H1 (cell line): Measurements from ENCODE around the gene LARP1. TPM values are rescaled to one million over a fixed set of nuclear protein-coding genes. Genes with fewer than 3 reads are reported as not detected.

Source experiments
- CTCF ChIA-PET: fragments of 300-600 bp; sonication (Branson Sonifier 250); formaldehyde crosslinking; loops from one replicate; lab custom pipeline; 2021; ENCODE audit not compliant: partially characterized antibody; lab: Charles Lee
- POLR2A ChIA-PET: fragments of 300-600 bp; sonication (Branson Sonifier 250); formaldehyde crosslinking; loops from one replicate; lab custom pipeline; 2021; ENCODE audit warnings: inconsistent platforms; ENCODE audit not compliant: partially characterized antibody; lab: Charles Lee
- DNase-seq, 2 experiments: peaks; one replicate each; pipeline versions ENCODE4 v3.0.0 to v3.0.0-alpha.2; 2010 to 2022; ENCODE audit warnings: low spot score in 2 of 2, low read depth in 1 of 2, mixed read lengths in 1 of 2
- FAIRE-seq: peaks from 2 replicates; lab custom pipeline; 2011; peaks lifted over from hg19 to GRCh38; lab: Jason Lieb, UNC
- H2AFZ ChIP-seq: 2 replicates; pipeline ENCODE4 v1.8.1; 2012; ENCODE audit warnings: low read length, inconsistent platforms
- H2AK5ac ChIP-seq: 2 replicates; pipeline ENCODE4 v1.6.1; 2013; ENCODE audit warnings: low read depth, low read length
- H2BK120ac ChIP-seq: replicated peaks from 2 replicates; pipeline ENCODE3; 2013; ENCODE audit warnings: low read depth, low read length, inconsistent platforms
- H2BK12ac ChIP-seq: 2 replicates; pipeline ENCODE4 v1.6.1; 2013; ENCODE audit warnings: low read depth, low read length
- H2BK15ac ChIP-seq: 2 replicates; pipeline ENCODE4 v1.6.1; 2013; ENCODE audit warnings: low read length
- H2BK20ac ChIP-seq: 2 replicates; pipeline ENCODE4 v1.6.1; 2013; ENCODE audit warnings: low read length
- H2BK5ac ChIP-seq: 2 replicates; pipeline ENCODE4 v1.6.1; 2013; ENCODE audit warnings: low read depth, low read length
- H3K14ac ChIP-seq: 2 replicates; pipeline ENCODE4 v1.6.1; 2013; ENCODE audit warnings: inconsistent platforms; ENCODE audit not compliant: insufficient read length
- H3K18ac ChIP-seq: 2 replicates; pipeline ENCODE4 v1.6.1; 2013; ENCODE audit warnings: low read length; ENCODE audit errors: extremely low read depth
- H3K23ac ChIP-seq: 2 replicates; pipeline ENCODE4 v1.6.1; 2013; ENCODE audit warnings: inconsistent platforms; ENCODE audit not compliant: insufficient read length
- H3K23me2 ChIP-seq: 2 replicates; pipeline ENCODE4 v1.6.1; 2013; ENCODE audit warnings: low read depth, low read length
- H3K27ac ChIP-seq: 2 replicates; pipeline ENCODE4 v1.6.1; 2011; ENCODE audit warnings: low read depth, low read length, inconsistent platforms
- H3K27me3 ChIP-seq, 4 experiments: replicated peaks in 1 of 4; 1 replicate in 1 of 4; 2 replicates in 3 of 4; pipeline versions ENCODE4 v1.6.1 to v1.8.1; 2011 to 2013; ENCODE audit warnings: low read length in 3 of 4, mild to moderate bottlenecking in 3 of 4, inconsistent platforms in 2 of 4, mixed read lengths in 2 of 4, moderate library complexity in 1 of 4; ENCODE audit not compliant: control insufficient read depth in 3 of 4, insufficient read depth in 3 of 4; ENCODE audit errors: extremely low read depth in 1 of 4
- H3K36me3 ChIP-seq, 4 experiments: 2 replicates each; pipeline versions ENCODE4 v1.6.1 to v1.8.1; 2011 to 2013; ENCODE audit warnings: mild to moderate bottlenecking in 4 of 4, low read length in 3 of 4, moderate library complexity in 2 of 4, control low read depth in 1 of 4, inconsistent platforms in 1 of 4; ENCODE audit not compliant: insufficient read depth in 4 of 4, control insufficient read depth in 2 of 4
- H3K4ac ChIP-seq: replicated peaks from 2 replicates; pipeline ENCODE3; 2013; ENCODE audit warnings: low read length, low read depth, mixed read lengths, inconsistent platforms; ENCODE audit not compliant: insufficient read length
- H3K4me1 ChIP-seq, 4 experiments: replicated peaks in 1 of 4; 1 replicate in 1 of 4; 2 replicates in 3 of 4; pipeline versions ENCODE4 v1.6.1 to v1.8.1; 2011 to 2013; ENCODE audit warnings: low read length in 3 of 4, inconsistent platforms in 2 of 4, mixed read lengths in 1 of 4; ENCODE audit not compliant: insufficient read depth in 4 of 4, control insufficient read depth in 3 of 4
- H3K4me2 ChIP-seq, 2 experiments: 2 replicates each; pipeline versions ENCODE4 v1.6.1 to v1.8.1; 2011 to 2013; ENCODE audit warnings: low read depth in 2 of 2, low read length in 2 of 2, control low read depth in 1 of 2, inconsistent platforms in 1 of 2, mild to moderate bottlenecking in 1 of 2; ENCODE audit not compliant: insufficient read depth in 1 of 2
- H3K4me3 ChIP-seq, 4 experiments: fragments of 200-600, 300-600 bp in 1 of 4; sonication (generic), shearing (Covaris generic), sonication (Bioruptor Twin) in 1 of 4; 2 replicates each; pipeline versions ENCODE4 v1.5.1 to v1.8.1; 2011 to 2016; ENCODE audit warnings: low read length in 4 of 4, low read depth in 3 of 4, control low read depth in 2 of 4, inconsistent platforms in 2 of 4, mild to moderate bottlenecking in 2 of 4, mixed read lengths in 1 of 4, moderate library complexity in 1 of 4; ENCODE audit not compliant: insufficient read depth in 2 of 4; ENCODE audit errors: extremely low read depth in 1 of 4
- H3K56ac ChIP-seq: replicated peaks from 2 replicates; pipeline ENCODE3; 2013; ENCODE audit warnings: low read depth, mild to moderate bottlenecking, mixed read lengths, low read length, inconsistent platforms; ENCODE audit not compliant: insufficient read length
- H3K79me1 ChIP-seq: 2 replicates; pipeline ENCODE4 v1.6.1; 2013; ENCODE audit warnings: low read depth, low read length, control low read depth
- H3K79me2 ChIP-seq, 2 experiments: 2 replicates each; pipeline versions ENCODE4 v1.6.1 to v1.8.1; 2012 to 2013; ENCODE audit warnings: low read length in 2 of 2, mild to moderate bottlenecking in 2 of 2, inconsistent platforms in 1 of 2; ENCODE audit not compliant: insufficient read depth in 2 of 2, control insufficient read depth in 1 of 2
- H3K9ac ChIP-seq, 4 experiments: replicated peaks in 1 of 4; 1 replicate in 1 of 4; 2 replicates in 3 of 4; pipeline versions ENCODE4 v1.6.1 to v1.8.1; 2011 to 2013; ENCODE audit warnings: low read depth in 3 of 4, low read length in 3 of 4, control low read depth in 2 of 4, mild to moderate bottlenecking in 2 of 4, moderate library complexity in 2 of 4, inconsistent platforms in 1 of 4; ENCODE audit errors: extremely low read depth in 1 of 4
- H3K9me3 ChIP-seq, 2 experiments: 2 replicates each; pipeline versions ENCODE4 v1.6.1 to v1.8.1; 2012 to 2013; ENCODE audit warnings: mild to moderate bottlenecking in 2 of 2, moderate library complexity in 2 of 2, control low read depth in 1 of 2, inconsistent platforms in 1 of 2, low read depth in 1 of 2, low read length in 1 of 2, mixed read lengths in 1 of 2; ENCODE audit not compliant: insufficient read depth in 2 of 2
- H4K20me1 ChIP-seq, 2 experiments: replicated peaks in 1 of 2; 2 replicates each; pipeline versions ENCODE3 to v1.8.1; 2011 to 2013; ENCODE audit warnings: inconsistent platforms in 2 of 2, low read length in 2 of 2, mild to moderate bottlenecking in 1 of 2; ENCODE audit not compliant: insufficient read depth in 2 of 2, control insufficient read depth in 1 of 2
- H4K5ac ChIP-seq: 2 replicates; pipeline ENCODE4 v1.6.1; 2013; ENCODE audit warnings: low read length, low read depth, mixed read lengths, inconsistent platforms; ENCODE audit not compliant: insufficient read length
- H4K8ac ChIP-seq: 2 replicates; pipeline ENCODE4 v1.8.0; 2013; ENCODE audit warnings: mild to moderate bottlenecking, moderate library complexity, low read length, inconsistent platforms; ENCODE audit not compliant: insufficient read depth; ENCODE audit errors: extremely low read depth
- H4K91ac ChIP-seq: replicated peaks from 2 replicates; pipeline ENCODE3; 2013; ENCODE audit warnings: low read length, mixed read lengths, inconsistent platforms; ENCODE audit not compliant: insufficient read length
- BACH1 ChIP-seq: IDR thresholded peaks from 2 replicates; pipeline ENCODE4 v1.6.1; 2012; ENCODE audit warnings: low read length, improper control_type of control experiment
- CBX5 ChIP-seq: fragments of 300-800, 300-1000 bp; sonication (generic); IDR thresholded peaks from 2 replicates; pipeline ENCODE4 v1.7.1; 2016; ENCODE audit warnings: antibody characterized with exemption, low read length, low read depth
- CREB1 ChIP-seq: IDR thresholded peaks from 2 replicates; pipeline ENCODE4 v1.6.1; 2012; ENCODE audit warnings: inconsistent platforms
- CTCF ChIP-seq, 3 experiments: IDR thresholded peaks; 1 replicate in 2 of 3; 2 replicates in 1 of 3; pipeline versions ENCODE4 v1.5.1 to v1.6.1; 2011; ENCODE audit warnings: low read length in 3 of 3, mild to moderate bottlenecking in 3 of 3, inconsistent platforms in 2 of 3, low read depth in 1 of 3, moderate library complexity in 1 of 3; ENCODE audit not compliant: insufficient read depth in 1 of 3; ENCODE audit errors: control extremely low read depth in 1 of 3
- EP300 ChIP-seq, 2 experiments: IDR thresholded peaks; 1 replicate in 1 of 2; 2 replicates in 1 of 2; pipeline ENCODE4 v1.6.1; 2011 to 2012; ENCODE audit warnings: low read depth in 2 of 2, low read length in 2 of 2, mild to moderate bottlenecking in 2 of 2, borderline replicate concordance in 1 of 2, inconsistent platforms in 1 of 2, moderate library complexity in 1 of 2
- MAFK ChIP-seq: IDR thresholded peaks from 2 replicates; pipeline ENCODE4 v1.6.1; 2012; ENCODE audit warnings: low read depth, mild to moderate bottlenecking, improper control_type of control experiment, low read length
- POLR2A ChIP-seq, 2 experiments: IDR thresholded peaks; 1 replicate in 1 of 2; 2 replicates in 1 of 2; pipeline ENCODE4 v1.6.1; 2011; ENCODE audit warnings: low read depth in 2 of 2, low read length in 2 of 2, mild to moderate bottlenecking in 2 of 2; ENCODE audit errors: control extremely low read depth in 1 of 2
- POU5F1 ChIP-seq: IDR thresholded peaks from 2 replicates; pipeline ENCODE4 v1.6.1; 2011; ENCODE audit warnings: low read depth, mild to moderate bottlenecking, low read length, moderate library complexity
- SIN3A ChIP-seq, 2 experiments: IDR thresholded peaks in 1 of 2; conservative IDR thresholded peaks in 1 of 2; 2 replicates each; pipeline ENCODE4 v1.6.1; 2011 to 2012; ENCODE audit warnings: low read length in 2 of 2, improper control_type of control experiment in 1 of 2, low read depth in 1 of 2, mild to moderate bottlenecking in 1 of 2
- TAF7 ChIP-seq: optimal IDR thresholded peaks from 2 replicates; pipeline ENCODE3; 2011; ENCODE audit warnings: low read depth, mild to moderate bottlenecking, inconsistent platforms, low read length, moderate library complexity, borderline replicate concordance
- TCF12 ChIP-seq: IDR thresholded peaks from 2 replicates; pipeline ENCODE4 v1.6.1; 2011; ENCODE audit warnings: low read depth, mild to moderate bottlenecking, low read length
- YY1 ChIP-seq: IDR thresholded peaks from 2 replicates; pipeline ENCODE4 v1.6.1; 2011; ENCODE audit warnings: low read depth, mild to moderate bottlenecking, low read length
- WGBS, 2 experiments: shearing (Covaris generic) in 1 of 2; methylation state at CpG; one replicate each; pipeline versions ENCODE4 v1.1.6 to v1.1.7; 2013 to 2015; ENCODE audit warnings: low lambda C conversion rate in 2 of 2, mixed read lengths in 2 of 2, inconsistent platforms in 1 of 2, low coverage in 1 of 2, missing lambda C conversion rate in 1 of 2; ENCODE audit not compliant: insufficient replicate concordance in 2 of 2, insufficient coverage in 1 of 2, insufficient read length in 1 of 2; ENCODE audit errors: extremely low coverage in 1 of 2, missing lambda C conversion rate in 1 of 2; 5-methylcytosine and 5-hydroxymethylcytosine counted together
- polyA plus RNA-seq, 7 experiments: library from polyadenylated mRNA; depleted of rRNA in 3 of 7; stranded (reverse) in 5 of 7; unstranded in 2 of 7; fragments of >200 nt in 5 of 7; fragments of 200-250 nt in 2 of 7; gene quantifications; 1 replicate in 5 of 7; 2 replicates in 1 of 7; 4 replicates in 1 of 7; pipeline versions ENCODE4 v1.2.1 to v1.2.3, GENCODE V29; 2011 to 2013; ENCODE audit warnings: missing spikeins in 2 of 7, mixed read lengths in 2 of 7
- total RNA-seq: library from RNA; stranded (reverse); fragmentation: NEBNext Ultra II Directional; extraction: Animal tissue kit (Norgen Biotek cat#: 25700); gene quantifications from 2 replicates; pipeline ENCODE4 v1.2.1, GENCODE V29; 2021

Gene LARP1
- total and polyA plus RNA-seq, 2 of the 8 experiments (the other 6 are each of a cell fraction or from before 2014, with no cell fraction given) = 106 to 422 TPM

- Histone ChIP-seq H3K36me3 (no peaks in the 10 kb centered on the region; a peak in 1 of 8 replicates), H4K8ac (no peak overlapping the region), H3K79me2 (no peaks in the 10 kb centered on the region), H3K4me3 (no peak overlapping the region), H2AFZ (no peak overlapping the region), H3K27ac (no peak overlapping the region), H3K9me3 (no peaks in the 10 kb centered on the region), H2BK12ac (no peak overlapping the region), H3K79me1 (no peaks in the 10 kb centered on the region; the same call in none of the 2 replicates), H3K18ac (no peak overlapping the region), H3K27me3 (no peaks in the 10 kb centered on the region), H3K4me2 (no peak overlapping the region), H3K9ac (no peak overlapping the region), H2BK20ac (no peak overlapping the region), H4K91ac (no peak overlapping the region), H3K56ac (no peak overlapping the region), H3K23ac (no peak overlapping the region), H2BK15ac (0 out of 2 replicates have a peak overlapping the region, but pooled peaks have one; percentile 29), H3K14ac (no peak overlapping the region), H4K20me1 (peaks cover 0 to 3% of the 10 kb centered on the region in 2 experiments), H2BK5ac (no peak overlapping the region; the same call in 1 of the 2 replicates), H4K5ac (no peak overlapping the region), H3K4me1 (peaks cover 0 to 6% (median 1%) of the 10 kb centered on the region in 4 experiments; a peak in 4 of 7 replicates), H3K23me2 (no peaks in the 10 kb centered on the region), H3K4ac (no peak overlapping the region), H2BK120ac (no peak overlapping the region), H2AK5ac (0 out of 2 replicates have a peak overlapping the region, but pooled peaks have one; percentile 65)
- FAIRE-seq (no peak), DNase-seq (no peak)
- ChIA-PET CTCF (interaction anchor here (0.8 to 1.5 kb wide), 4 partner anchors 8 to 31 kb away, joined by 3 to 5 read pairs (median 4); no protein-coding TSS in a partner anchor), POLR2A (interaction anchor here (1.0 to 1.9 kb wide), 7 partner anchors 9 to 93 kb away, joined by 3 to 7 read pairs (median 4); no protein-coding TSS in a partner anchor)
- 96% methylated on average over 5 of the region's 5 CpGs; no CpG with 5 or more reads in 1 of the 2 experiments for WGBS, 2 experiments
- TF ChIP-seq EP300 (IDR thresholded peaks at IDR 0.05; ENCODE audit: borderline replicate concordance in 1 of 2, low read depth in 2 of 2, low read length in 2 of 2) = no peak
- no peak for TF ChIP-seq TCF12
- no peak for TF ChIP-seq YY1
- TF ChIP-seq POLR2A (IDR thresholded peaks at IDR 0.05; ENCODE audit: control extremely low read depth in 1 of 2, low read depth in 2 of 2, low read length in 2 of 2) = no peak
- TF ChIP-seq MAFK = no peak
- TF ChIP-seq CREB1 = no peak
- no peak for TF ChIP-seq SIN3A (conservative IDR thresholded peaks at IDR 0.05 in 1 of 2, IDR thresholded peaks at IDR 0.05 in 1 of 2; ENCODE audit: low read depth in 1 of 2, low read length in 2 of 2)
- no peak for TF ChIP-seq POU5F1
- no peak for TF ChIP-seq CTCF (IDR thresholded peaks at IDR 0.05; ENCODE audit: control extremely low read depth in 1 of 3, insufficient read depth in 1 of 3, low read depth in 1 of 3, low read length in 3 of 3)
- no peak for TF ChIP-seq BACH1
- TF ChIP-seq CBX5 = no peak
- TF ChIP-seq TAF7 = no peak
These were observed 14.2 kb upstream of the LARP1 start for GRCh38 chr5:154740957-154741356.
